GM23338 (cell line): ENCODE results near the gene SELENOW. TPM values are rescaled to one million over a fixed set of nuclear protein-coding genes. Genes with fewer than 3 reads are reported as not detected.

Source experiments
- ATAC-seq: fragments of 200-7000 bp; cut with Tn5 transposase; 3 replicates; pipeline ENCODE4 v1.9.1; 2020
- DNase-seq: peaks from one replicate; pipeline ENCODE4 v3.0.0-alpha.2; 2015; ENCODE audit warnings: low spot score
- H2AFZ ChIP-seq: fragments of 200-600 bp; sonication (generic); 2 replicates; pipeline ENCODE4 v1.8.0; 2016; ENCODE audit warnings: antibody characterized with exemption, mild to moderate bottlenecking, moderate library complexity
- H3F3A ChIP-seq: fragments of 200-600 bp; sonication (generic); replicated peaks from 2 replicates; pipeline ENCODE4 v1.8.0; 2017; ENCODE audit warnings: antibody characterized with exemption, mixed run types, low read depth
- H3K27ac ChIP-seq: fragments of 200-600 bp; sonication (generic); 2 replicates; pipeline ENCODE4 v1.6.1; 2016; ENCODE audit warnings: low read depth
- H3K27me3 ChIP-seq: fragments of 200-600 bp; sonication (generic); 2 replicates; pipeline ENCODE4 v1.8.0; 2016; ENCODE audit warnings: mild to moderate bottlenecking, mixed run types, moderate library complexity; ENCODE audit not compliant: insufficient read depth
- H3K36me3 ChIP-seq: fragments of 200-600 bp; sonication (generic); 2 replicates; pipeline ENCODE4 v1.8.0; 2016; ENCODE audit warnings: mild to moderate bottlenecking; ENCODE audit not compliant: insufficient read depth
- H3K4me1 ChIP-seq: fragments of 200-600 bp; sonication (generic); 2 replicates; pipeline ENCODE4 v1.8.0; 2016; ENCODE audit warnings: mild to moderate bottlenecking, moderate library complexity; ENCODE audit not compliant: insufficient read depth
- H3K4me2 ChIP-seq: fragments of 200-600 bp; sonication (generic); 2 replicates; pipeline ENCODE4 v1.7.1; 2017; ENCODE audit warnings: mixed run types
- H3K4me3 ChIP-seq: fragments of 200-600 bp; sonication (generic); 2 replicates; pipeline ENCODE4 v1.6.1; 2016; ENCODE audit warnings: mixed run types
- H3K79me2 ChIP-seq: fragments of 200-600 bp; sonication (generic); replicated peaks from 2 replicates; pipeline ENCODE4 v1.8.0; 2017; ENCODE audit warnings: mild to moderate bottlenecking; ENCODE audit not compliant: insufficient read depth
- H3K9me2 ChIP-seq: fragments of 200-600 bp; sonication (generic); 2 replicates; pipeline ENCODE4 v1.8.0; 2017; ENCODE audit not compliant: insufficient read depth
- H4K20me1 ChIP-seq: fragments of 200-600 bp; sonication (generic); replicated peaks from 2 replicates; pipeline ENCODE4 v1.8.0; 2017; ENCODE audit warnings: mild to moderate bottlenecking; ENCODE audit not compliant: insufficient read depth
- H3K27ac Mint-ChIP-seq: 2 replicates; pipeline ENCODE4 v1.8.0; 2020; ENCODE audit warnings: inconsistent platforms, mild to moderate bottlenecking, moderate library complexity, mixed read lengths
- H3K27me3 Mint-ChIP-seq: 3 replicates; pipeline ENCODE4 v1.8.0; 2022; ENCODE audit warnings: low read depth, mild to moderate bottlenecking, moderate library complexity, mixed read lengths, inconsistent platforms; ENCODE audit not compliant: insufficient read depth, poor library complexity
- H3K36me3 Mint-ChIP-seq: 3 replicates; pipeline ENCODE4 v1.8.0; 2021; ENCODE audit warnings: low read depth, mild to moderate bottlenecking, inconsistent platforms, moderate library complexity, mixed read lengths
- H3K4me1 Mint-ChIP-seq: 3 replicates; pipeline ENCODE4 v1.8.0; 2020; ENCODE audit warnings: mild to moderate bottlenecking, inconsistent platforms, mixed read lengths
- H3K4me3 Mint-ChIP-seq: 3 replicates; pipeline ENCODE4 v1.8.0; 2021; ENCODE audit warnings: moderate library complexity, mild to moderate bottlenecking, inconsistent platforms, mixed read lengths
- H3K9me3 Mint-ChIP-seq: 3 replicates; pipeline ENCODE4 v1.8.0; 2020; ENCODE audit warnings: moderate library complexity, mild to moderate bottlenecking, inconsistent platforms, mixed read lengths
- CREB1 ChIP-seq: fragments of 250-450 bp; sonication (Bioruptor Pico); IDR thresholded peaks from 2 replicates; pipeline ENCODE4 v1.5.0; 2020; ENCODE audit warnings: low read depth, mild to moderate bottlenecking, moderate library complexity
- EZH2 ChIP-seq: fragments of 200-600 bp; sonication (generic); IDR thresholded peaks from one replicate; pipeline ENCODE4 v1.8.0; 2017; ENCODE audit warnings: antibody characterized with exemption, mild to moderate bottlenecking, low read depth; ENCODE audit not compliant: unreplicated experiment
- POLR2AphosphoS5 ChIP-seq: IDR thresholded peaks from 2 replicates; pipeline ENCODE4 v1.6.1; 2016; ENCODE audit warnings: antibody characterized with exemption, low read depth
- ZNF114 ChIP-seq: fragments of 250-450 bp; sonication (Bioruptor Pico); IDR thresholded peaks from 2 replicates; pipeline ENCODE4 v1.5.0; 2020; ENCODE audit warnings: mild to moderate bottlenecking, moderate library complexity
- polyA plus RNA-seq: library from polyadenylated mRNA; unstranded; fragments of >200 nt; fragmentation: Nextera tagmentation; extraction: Ambion mirVana; gene quantifications from 2 replicates; pipeline ENCODE4 v1.2.1, GENCODE V29; 2016
- total RNA-seq: library from RNA; depleted of rRNA; stranded (reverse); fragments of >200 nt; shearing (Covaris generic); gene quantifications from 2 replicates; pipeline ENCODE4 v1.2.3, GENCODE V29; 2014
- TF ChIP-seq, protein P1 (sequence below), 2 experiments: fragments of 200-600 bp in 1 of 2; sonication (generic) in 1 of 2; conservative IDR thresholded peaks; 2 replicates each; pipeline versions ENCODE4 v1.5.1 to v1.6.1; 2016 to 2017; ENCODE audit warnings: antibody characterized with exemption in 2 of 2, low read depth in 2 of 2, mild to moderate bottlenecking in 2 of 2, moderate library complexity in 1 of 2
- TF ChIP-seq, protein P2 (sequence below): IDR thresholded peaks from one replicate; pipeline ENCODE4 v1.6.1; 2018; ENCODE audit warnings: antibody characterized with exemption; ENCODE audit not compliant: unreplicated experiment
- TF ChIP-seq, protein P3 (sequence below): fragments of 250-450 bp; sonication (Bioruptor Pico); IDR thresholded peaks from 2 replicates; pipeline ENCODE4 v1.5.0; 2020; ENCODE audit warnings: mild to moderate bottlenecking, moderate library complexity
- TF ChIP-seq, protein P4 (sequence below): IDR thresholded peaks from 2 replicates; pipeline ENCODE4 v1.6.1; 2016; ENCODE audit warnings: antibody characterized with exemption

The SELENOW gene
- total and polyA plus RNA-seq, 2 experiments from 2014 or later: 558 to 811 TPM

DNA sequence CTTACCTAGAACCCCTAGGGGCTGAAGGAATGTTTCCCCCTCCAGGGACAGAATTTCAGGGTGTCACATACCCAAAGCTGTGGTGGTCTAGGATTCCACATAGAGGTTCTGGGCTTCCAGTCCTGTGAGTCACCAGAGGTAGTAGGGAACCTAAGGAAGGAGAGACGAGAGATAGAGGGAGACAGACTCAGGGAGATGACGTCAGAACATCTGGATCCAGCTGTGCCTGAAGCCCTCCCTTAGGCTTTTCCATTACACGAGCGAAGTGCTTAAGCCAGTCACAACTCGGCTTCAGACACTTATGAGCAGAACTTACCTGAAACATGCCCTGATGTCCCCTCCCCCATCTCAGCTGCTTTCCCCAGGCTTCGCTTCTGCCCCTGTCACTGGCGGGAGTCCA lies 11.8 kb upstream of the SELENOW start (continued):
- TF ChIP-seq, protein P1, sequence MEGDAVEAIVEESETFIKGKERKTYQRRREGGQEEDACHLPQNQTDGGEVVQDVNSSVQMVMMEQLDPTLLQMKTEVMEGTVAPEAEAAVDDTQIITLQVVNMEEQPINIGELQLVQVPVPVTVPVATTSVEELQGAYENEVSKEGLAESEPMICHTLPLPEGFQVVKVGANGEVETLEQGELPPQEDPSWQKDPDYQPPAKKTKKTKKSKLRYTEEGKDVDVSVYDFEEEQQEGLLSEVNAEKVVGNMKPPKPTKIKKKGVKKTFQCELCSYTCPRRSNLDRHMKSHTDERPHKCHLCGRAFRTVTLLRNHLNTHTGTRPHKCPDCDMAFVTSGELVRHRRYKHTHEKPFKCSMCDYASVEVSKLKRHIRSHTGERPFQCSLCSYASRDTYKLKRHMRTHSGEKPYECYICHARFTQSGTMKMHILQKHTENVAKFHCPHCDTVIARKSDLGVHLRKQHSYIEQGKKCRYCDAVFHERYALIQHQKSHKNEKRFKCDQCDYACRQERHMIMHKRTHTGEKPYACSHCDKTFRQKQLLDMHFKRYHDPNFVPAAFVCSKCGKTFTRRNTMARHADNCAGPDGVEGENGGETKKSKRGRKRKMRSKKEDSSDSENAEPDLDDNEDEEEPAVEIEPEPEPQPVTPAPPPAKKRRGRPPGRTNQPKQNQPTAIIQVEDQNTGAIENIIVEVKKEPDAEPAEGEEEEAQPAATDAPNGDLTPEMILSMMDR (conservative IDR thresholded peaks at IDR 0.05; ENCODE audit: low read depth in 2 of 2): no peak

DNA sequence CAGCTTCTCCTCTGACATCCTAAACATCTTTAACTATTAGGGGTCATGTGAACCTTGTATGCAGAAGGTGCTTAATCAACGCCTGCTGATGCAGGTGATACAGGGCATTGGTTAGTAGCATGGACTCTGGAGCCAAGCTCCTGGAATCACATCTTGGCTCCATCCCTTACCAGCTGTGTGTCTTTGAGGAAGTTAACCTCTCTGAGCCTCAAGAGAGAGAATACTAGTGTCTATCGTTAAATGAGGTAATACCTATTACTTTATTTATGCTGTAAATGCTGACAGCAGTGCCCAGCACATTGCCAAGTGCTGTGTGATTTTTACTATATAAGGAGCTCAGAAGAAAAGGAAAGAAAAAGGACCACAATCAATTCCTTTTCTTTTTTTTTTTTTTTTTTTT lies 11.2 kb upstream of the SELENOW start:
- Mint-ChIP-seq H3K9me3 (peaks cover 3% of the 10 kb centered on the region; the same call in 1 of the 3 replicates), H3K27ac (no peak overlapping the region), H3K4me1 (peaks cover 22% of the 10 kb centered on the region), H3K36me3 (no peaks in the 10 kb centered on the region), H3K27me3 (peaks cover 15% of the 10 kb centered on the region), H3K4me3 (no peak overlapping the region)
- DNase-seq: no peak
- Histone ChIP-seq H3F3A (no peaks in the 10 kb centered on the region), H4K20me1 (no peaks in the 10 kb centered on the region), H3K79me2 (no peaks in the 10 kb centered on the region), H3K9me2 (peaks cover 3% of the 10 kb centered on the region; the same call in 1 of the 2 replicates), H3K4me1 (no peaks in the 10 kb centered on the region; the same call in 1 of the 2 replicates), H3K27ac (no peak overlapping the region), H3K27me3 (no peaks in the 10 kb centered on the region), H3K4me3 (no peak overlapping the region), H3K36me3 (no peaks in the 10 kb centered on the region), H3K4me2 (no peak overlapping the region), H2AFZ (no peak overlapping the region)
- TF ChIP-seq EZH2 (no peak), ZNF114 (CRISPR knock-in tag) (no peak), POLR2AphosphoS5 (no peak), CREB1 (CRISPR knock-in tag) (no peak)
- TF ChIP-seq, protein P2, sequence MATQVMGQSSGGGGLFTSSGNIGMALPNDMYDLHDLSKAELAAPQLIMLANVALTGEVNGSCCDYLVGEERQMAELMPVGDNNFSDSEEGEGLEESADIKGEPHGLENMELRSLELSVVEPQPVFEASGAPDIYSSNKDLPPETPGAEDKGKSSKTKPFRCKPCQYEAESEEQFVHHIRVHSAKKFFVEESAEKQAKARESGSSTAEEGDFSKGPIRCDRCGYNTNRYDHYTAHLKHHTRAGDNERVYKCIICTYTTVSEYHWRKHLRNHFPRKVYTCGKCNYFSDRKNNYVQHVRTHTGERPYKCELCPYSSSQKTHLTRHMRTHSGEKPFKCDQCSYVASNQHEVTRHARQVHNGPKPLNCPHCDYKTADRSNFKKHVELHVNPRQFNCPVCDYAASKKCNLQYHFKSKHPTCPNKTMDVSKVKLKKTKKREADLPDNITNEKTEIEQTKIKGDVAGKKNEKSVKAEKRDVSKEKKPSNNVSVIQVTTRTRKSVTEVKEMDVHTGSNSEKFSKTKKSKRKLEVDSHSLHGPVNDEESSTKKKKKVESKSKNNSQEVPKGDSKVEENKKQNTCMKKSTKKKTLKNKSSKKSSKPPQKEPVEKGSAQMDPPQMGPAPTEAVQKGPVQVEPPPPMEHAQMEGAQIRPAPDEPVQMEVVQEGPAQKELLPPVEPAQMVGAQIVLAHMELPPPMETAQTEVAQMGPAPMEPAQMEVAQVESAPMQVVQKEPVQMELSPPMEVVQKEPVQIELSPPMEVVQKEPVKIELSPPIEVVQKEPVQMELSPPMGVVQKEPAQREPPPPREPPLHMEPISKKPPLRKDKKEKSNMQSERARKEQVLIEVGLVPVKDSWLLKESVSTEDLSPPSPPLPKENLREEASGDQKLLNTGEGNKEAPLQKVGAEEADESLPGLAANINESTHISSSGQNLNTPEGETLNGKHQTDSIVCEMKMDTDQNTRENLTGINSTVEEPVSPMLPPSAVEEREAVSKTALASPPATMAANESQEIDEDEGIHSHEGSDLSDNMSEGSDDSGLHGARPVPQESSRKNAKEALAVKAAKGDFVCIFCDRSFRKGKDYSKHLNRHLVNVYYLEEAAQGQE: no peak
- TF ChIP-seq, protein P3, sequence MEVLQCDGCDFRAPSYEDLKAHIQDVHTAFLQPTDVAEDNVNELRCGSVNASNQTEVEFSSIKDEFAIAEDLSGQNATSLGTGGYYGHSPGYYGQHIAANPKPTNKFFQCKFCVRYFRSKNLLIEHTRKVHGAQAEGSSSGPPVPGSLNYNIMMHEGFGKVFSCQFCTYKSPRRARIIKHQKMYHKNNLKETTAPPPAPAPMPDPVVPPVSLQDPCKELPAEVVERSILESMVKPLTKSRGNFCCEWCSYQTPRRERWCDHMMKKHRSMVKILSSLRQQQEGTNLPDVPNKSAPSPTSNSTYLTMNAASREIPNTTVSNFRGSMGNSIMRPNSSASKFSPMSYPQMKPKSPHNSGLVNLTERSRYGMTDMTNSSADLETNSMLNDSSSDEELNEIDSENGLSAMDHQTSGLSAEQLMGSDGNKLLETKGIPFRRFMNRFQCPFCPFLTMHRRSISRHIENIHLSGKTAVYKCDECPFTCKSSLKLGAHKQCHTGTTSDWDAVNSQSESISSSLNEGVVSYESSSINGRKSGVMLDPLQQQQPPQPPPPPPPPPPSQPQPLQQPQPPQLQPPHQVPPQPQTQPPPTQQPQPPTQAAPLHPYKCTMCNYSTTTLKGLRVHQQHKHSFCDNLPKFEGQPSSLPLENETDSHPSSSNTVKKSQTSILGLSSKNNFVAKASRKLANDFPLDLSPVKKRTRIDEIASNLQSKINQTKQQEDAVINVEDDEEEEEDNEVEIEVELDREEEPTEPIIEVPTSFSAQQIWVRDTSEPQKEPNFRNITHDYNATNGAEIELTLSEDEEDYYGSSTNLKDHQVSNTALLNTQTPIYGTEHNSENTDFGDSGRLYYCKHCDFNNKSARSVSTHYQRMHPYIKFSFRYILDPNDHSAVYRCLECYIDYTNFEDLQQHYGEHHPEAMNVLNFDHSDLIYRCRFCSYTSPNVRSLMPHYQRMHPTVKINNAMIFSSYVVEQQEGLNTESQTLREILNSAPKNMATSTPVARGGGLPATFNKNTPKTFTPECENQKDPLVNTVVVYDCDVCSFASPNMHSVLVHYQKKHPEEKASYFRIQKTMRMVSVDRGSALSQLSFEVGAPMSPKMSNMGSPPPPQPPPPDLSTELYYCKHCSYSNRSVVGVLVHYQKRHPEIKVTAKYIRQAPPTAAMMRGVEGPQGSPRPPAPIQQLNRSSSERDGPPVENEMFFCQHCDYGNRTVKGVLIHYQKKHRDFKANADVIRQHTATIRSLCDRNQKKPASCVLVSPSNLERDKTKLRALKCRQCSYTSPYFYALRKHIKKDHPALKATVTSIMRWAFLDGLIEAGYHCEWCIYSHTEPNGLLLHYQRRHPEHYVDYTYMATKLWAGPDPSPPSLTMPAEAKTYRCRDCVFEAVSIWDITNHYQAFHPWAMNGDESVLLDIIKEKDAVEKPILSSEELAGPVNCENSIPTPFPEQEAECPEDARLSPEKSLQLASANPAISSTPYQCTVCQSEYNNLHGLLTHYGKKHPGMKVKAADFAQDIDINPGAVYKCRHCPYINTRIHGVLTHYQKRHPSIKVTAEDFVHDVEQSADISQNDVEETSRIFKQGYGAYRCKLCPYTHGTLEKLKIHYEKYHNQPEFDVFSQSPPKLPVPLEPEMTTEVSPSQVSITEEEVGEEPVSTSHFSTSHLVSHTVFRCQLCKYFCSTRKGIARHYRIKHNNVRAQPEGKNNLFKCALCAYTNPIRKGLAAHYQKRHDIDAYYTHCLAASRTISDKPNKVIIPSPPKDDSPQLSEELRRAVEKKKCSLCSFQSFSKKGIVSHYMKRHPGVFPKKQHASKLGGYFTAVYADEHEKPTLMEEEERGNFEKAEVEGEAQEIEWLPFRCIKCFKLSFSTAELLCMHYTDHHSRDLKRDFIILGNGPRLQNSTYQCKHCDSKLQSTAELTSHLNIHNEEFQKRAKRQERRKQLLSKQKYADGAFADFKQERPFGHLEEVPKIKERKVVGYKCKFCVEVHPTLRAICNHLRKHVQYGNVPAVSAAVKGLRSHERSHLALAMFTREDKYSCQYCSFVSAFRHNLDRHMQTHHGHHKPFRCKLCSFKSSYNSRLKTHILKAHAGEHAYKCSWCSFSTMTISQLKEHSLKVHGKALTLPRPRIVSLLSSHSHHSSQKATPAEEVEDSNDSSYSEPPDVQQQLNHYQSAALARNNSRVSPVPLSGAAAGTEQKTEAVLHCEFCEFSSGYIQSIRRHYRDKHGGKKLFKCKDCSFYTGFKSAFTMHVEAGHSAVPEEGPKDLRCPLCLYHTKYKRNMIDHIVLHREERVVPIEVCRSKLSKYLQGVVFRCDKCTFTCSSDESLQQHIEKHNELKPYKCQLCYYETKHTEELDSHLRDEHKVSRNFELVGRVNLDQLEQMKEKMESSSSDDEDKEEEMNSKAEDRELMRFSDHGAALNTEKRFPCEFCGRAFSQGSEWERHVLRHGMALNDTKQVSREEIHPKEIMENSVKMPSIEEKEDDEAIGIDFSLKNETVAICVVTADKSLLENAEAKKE (CRISPR knock-in tag): no peak
- TF ChIP-seq, protein P4, sequence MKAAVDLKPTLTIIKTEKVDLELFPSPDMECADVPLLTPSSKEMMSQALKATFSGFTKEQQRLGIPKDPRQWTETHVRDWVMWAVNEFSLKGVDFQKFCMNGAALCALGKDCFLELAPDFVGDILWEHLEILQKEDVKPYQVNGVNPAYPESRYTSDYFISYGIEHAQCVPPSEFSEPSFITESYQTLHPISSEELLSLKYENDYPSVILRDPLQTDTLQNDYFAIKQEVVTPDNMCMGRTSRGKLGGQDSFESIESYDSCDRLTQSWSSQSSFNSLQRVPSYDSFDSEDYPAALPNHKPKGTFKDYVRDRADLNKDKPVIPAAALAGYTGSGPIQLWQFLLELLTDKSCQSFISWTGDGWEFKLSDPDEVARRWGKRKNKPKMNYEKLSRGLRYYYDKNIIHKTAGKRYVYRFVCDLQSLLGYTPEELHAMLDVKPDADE: no peak
- ATAC-seq: no peak
